ENCODE measurements around the gene HLA-C. TPM values are rescaled to one million over a fixed set of nuclear protein-coding genes. Genes with fewer than 3 reads are reported as not detected.

The HLA-C gene
- polyA plus RNA-seq, 1 of the 3 experiments (the other 2 are of a cell fraction) = 434 TPM

- 0% methylated on average over 1 of the region's 1 CpG for WGBS (ENCODE audit: low lambda C conversion rate)
- Histone ChIP-seq H2AFZ (ENCODE audit: low read depth) (no peak overlapping the region), H3K4me2 (no peak overlapping the region), H3K9me3 (no peaks in the 10 kb centered on the region), H3F3A (replicated peaks; ENCODE audit: insufficient read depth) (no peaks in the 10 kb centered on the region), H3K4me3 (ENCODE audit: low read depth in 2 of 2, low read length in 1 of 2) (no peak overlapping the region), H4K20me1 (ENCODE audit: insufficient read depth) (no peaks in the 10 kb centered on the region), H3K9ac (no peak overlapping the region), H3K27ac (ENCODE audit: low read depth in 2 of 2, low read length in 1 of 2) (no peak overlapping the region), H3K79me2 (ENCODE audit: insufficient read depth) (no peaks in the 10 kb centered on the region), H3K9me2 (no peaks in the 10 kb centered on the region), H3K4me1 (ENCODE audit: control insufficient read depth in 1 of 2, insufficient read depth in 2 of 2, low read depth in 1 of 2, low read length in 1 of 2) (no peaks in the 10 kb centered on the region), H3K27me3 (ENCODE audit: insufficient read depth) (peaks cover 33% of the 10 kb centered on the region), H3K36me3 (replicated peaks in 1 of 2; ENCODE audit: control insufficient read depth in 1 of 2, insufficient read depth in 2 of 2, low read length in 1 of 2) (no peaks in the 10 kb centered on the region)
- POLR2A ChIA-PET = no interaction called here
- DNase-seq = no peak
- CTCF ChIA-PET = no interaction called here
- TF ChIP-seq TCF12 (IDR thresholded peaks at IDR 0.05) (no peak), ZBTB33 (IDR thresholded peaks at IDR 0.05; ENCODE audit: borderline replicate concordance, low read depth) (no peak), TAF1 (IDR thresholded peaks at IDR 0.05; ENCODE audit: borderline replicate concordance, low read depth, low read length) (no peak), MAX (IDR thresholded peaks at IDR 0.05; ENCODE audit: low read depth) (no peak)
These were observed 49.3 kb upstream of the HLA-C start for GRCh38 chr6:31321005-31321707.

- H3K4me2 ChIP-seq = no peak overlapping the region
- no peaks in the 10 kb centered on the region for H3F3A ChIP-seq (replicated peaks; ENCODE audit: insufficient read depth)
- no peak for DNase-seq
- no peaks in the 10 kb centered on the region for H3K9me3 ChIP-seq
- no peak overlapping the region for H3K9ac ChIP-seq
- no peaks in the 10 kb centered on the region for H3K9me2 ChIP-seq
- H2AFZ ChIP-seq (ENCODE audit: low read depth) = no peak overlapping the region
- ChIA-PET POLR2A (no interaction called here), CTCF (no interaction called here)
- H4K20me1 ChIP-seq (ENCODE audit: insufficient read depth) = no peaks in the 10 kb centered on the region
- WGBS (ENCODE audit: low lambda C conversion rate) = under 1% methylated on average over 2 of the region's 2 CpGs
- no peak overlapping the region for H3K27ac ChIP-seq (ENCODE audit: low read depth in 2 of 2, low read length in 1 of 2)
- no peak overlapping the region for H3K4me3 ChIP-seq (ENCODE audit: low read depth in 2 of 2, low read length in 1 of 2)
- TF ChIP-seq SIN3A (IDR thresholded peaks at IDR 0.05; ENCODE audit: borderline replicate concordance, low read depth, low read length) (no peak), TCF12 (IDR thresholded peaks at IDR 0.05) (no peak), IRF3 (IDR thresholded peaks at IDR 0.05; ENCODE audit: low read depth, low read length) (no peak), FOXM1 (IDR thresholded peaks at IDR 0.05; ENCODE audit: low read depth) (no peak), YY1 (IDR thresholded peaks at IDR 0.05; ENCODE audit: low read depth) (no peak), MEF2A (IDR thresholded peaks at IDR 0.05; ENCODE audit: borderline replicate concordance, low read depth) (no peak), MXI1 (IDR thresholded peaks at IDR 0.05; ENCODE audit: low read depth, low read length) (no peak), RXRA (IDR thresholded peaks at IDR 0.05; ENCODE audit: borderline replicate concordance, low read depth) (no peak), RCOR1 (IDR thresholded peaks at IDR 0.05; ENCODE audit: low read length) (no peak), NFIC (IDR thresholded peaks at IDR 0.05; ENCODE audit: borderline replicate concordance) (no peak), EP300 (IDR thresholded peaks at IDR 0.05; ENCODE audit: borderline replicate concordance in 1 of 2, low read depth in 1 of 2, low read length in 1 of 2) (no peak), ELF1 (IDR thresholded peaks at IDR 0.05) (no peak), REST (IDR thresholded peaks at IDR 0.05; ENCODE audit: low read depth, low read length) (no peak)
- no peaks in the 10 kb centered on the region for H3K79me2 ChIP-seq (ENCODE audit: insufficient read depth)
- H3K4me1 ChIP-seq (ENCODE audit: control insufficient read depth in 1 of 2, insufficient read depth in 2 of 2, low read depth in 1 of 2, low read length in 1 of 2) = no peaks in the 10 kb centered on the region
- H3K36me3 ChIP-seq (replicated peaks in 1 of 2; ENCODE audit: control insufficient read depth in 1 of 2, insufficient read depth in 2 of 2, low read length in 1 of 2) = no peaks in the 10 kb centered on the region
- peaks cover 49% of the 10 kb centered on the region for H3K27me3 ChIP-seq (ENCODE audit: insufficient read depth)
These were observed 45.1 kb upstream of the HLA-C start for GRCh38 chr6:31317036-31317435.

All from SK-N-SH (cell line).